HepG2 (cell line): Measurements from ENCODE around the gene SPCS2. TPM values are rescaled to one million over a fixed set of nuclear protein-coding genes. Genes with fewer than 3 reads are reported as not detected.
"Not testable (repeated sequence)": the region's sequence is repeated elsewhere in the genome, so short reads cannot be mapped to it uniquely, and the experiment has no call there.

ENCODE experiments used
- ATAC-seq: fragments of 200-7000 bp; cut with Tn5 transposase; 3 replicates; pipeline ENCODE4 v1.9.1; 2020; ENCODE audit warnings: mild to moderate bottlenecking, moderate library complexity
- BruUV-seq: library from RNA; stranded (reverse); fragments of 400-500 nt; replicated peaks from 2 replicates; lab custom pipeline; 2021; lab: Mats Ljungman, UMichigan
- CTCF ChIA-PET: fragments of 300-600 bp; formaldehyde crosslinking; extraction: SDS; loops from one replicate; lab custom pipeline; 2021; ENCODE audit warnings: low total read pairs, inconsistent platforms, low intra/inter-chr PET ratio; lab: Yijun Ruan, JAX
- POLR2A ChIA-PET: fragments of 350-600 bp; sonication (Branson Sonifier 250); formaldehyde crosslinking; loops from one replicate; lab custom pipeline; 2020; ENCODE audit warnings: antibody characterized with exemption, inconsistent platforms; lab: Yijun Ruan, JAX
- DNase-seq: peaks from one replicate; pipeline ENCODE4 v3.0.0-alpha.2; 2015; ENCODE audit warnings: low spot score
- FAIRE-seq: peaks from 3 replicates; lab custom pipeline; 2011; peaks lifted over from hg19 to GRCh38; lab: Jason Lieb, UNC
- H2AFZ ChIP-seq: one replicate; pipeline ENCODE4 v1.6.1; 2011; ENCODE audit warnings: low read length, inconsistent platforms
- H3K27ac ChIP-seq: fragments of 300-600 bp; 3 replicates; pipeline ENCODE4 v1.8.0; 2011; ENCODE audit warnings: mixed run types, mild to moderate bottlenecking, mixed read lengths, low read length, inconsistent platforms; ENCODE audit not compliant: insufficient read depth; ENCODE audit errors: extremely low read length
- H3K27me3 ChIP-seq, 2 experiments: fragments of 200-600 bp in 1 of 2; 2 replicates in 1 of 2; 3 replicates in 1 of 2; pipeline versions ENCODE4 v1.6.0 to v1.8.0; 2011; ENCODE audit warnings: low read length in 2 of 2, mild to moderate bottlenecking in 2 of 2, moderate library complexity in 2 of 2, inconsistent platforms in 1 of 2; ENCODE audit not compliant: insufficient read depth in 2 of 2, control insufficient read depth in 1 of 2
- H3K36me3 ChIP-seq, 2 experiments: fragments of 200-600 bp in 1 of 2; replicated peaks in 1 of 2; 2 replicates in 1 of 2; 3 replicates in 1 of 2; pipeline versions ENCODE4 v1.5.1 to v1.8.0; 2011; ENCODE audit warnings: low read length in 2 of 2, inconsistent platforms in 1 of 2; ENCODE audit not compliant: insufficient read depth in 2 of 2, control insufficient read depth in 1 of 2
- H3K4me1 ChIP-seq: 2 replicates; pipeline ENCODE4 v1.5.1; 2012; ENCODE audit warnings: low read length, inconsistent platforms; ENCODE audit not compliant: insufficient read depth
- H3K4me2 ChIP-seq: 2 replicates; pipeline ENCODE4 v1.6.0; 2011; ENCODE audit warnings: low read depth, low read length, inconsistent platforms
- H3K4me3 ChIP-seq, 3 experiments: fragments of 200-600 bp in 1 of 3; sonication (generic), shearing (Covaris generic) in 1 of 3; replicated peaks in 1 of 3; 2 replicates each; pipeline ENCODE4 v1.5.1; 2011 to 2016; ENCODE audit warnings: low read length in 3 of 3, inconsistent platforms in 2 of 3, low read depth in 2 of 3, mild to moderate bottlenecking in 2 of 3, control low read depth in 1 of 3, mixed read lengths in 1 of 3; ENCODE audit not compliant: insufficient read depth in 1 of 3
- H3K79me2 ChIP-seq: one replicate; pipeline ENCODE4 v1.6.1; 2011; ENCODE audit warnings: low read length, inconsistent platforms; ENCODE audit not compliant: insufficient read depth
- H3K9ac ChIP-seq: 2 replicates; pipeline ENCODE4 v1.6.0; 2011; ENCODE audit warnings: mild to moderate bottlenecking, low read depth, low read length, inconsistent platforms; ENCODE audit not compliant: insufficient read depth
- H3K9me3 ChIP-seq: 2 replicates; pipeline ENCODE4 v1.5.1; 2012; ENCODE audit warnings: mild to moderate bottlenecking, low read length
- H4K20me1 ChIP-seq: 2 replicates; pipeline ENCODE4 v1.6.0; 2011; ENCODE audit warnings: inconsistent platforms, mild to moderate bottlenecking, low read length, moderate library complexity; ENCODE audit not compliant: insufficient read depth
- AGO1 ChIP-seq: fragments of 200-400 bp; formaldehyde crosslinking; IDR thresholded peaks from 2 replicates; pipeline ENCODE4 v1.6.1; 2017; ENCODE audit warnings: mild to moderate bottlenecking, low read depth, low read length, moderate library complexity; ENCODE audit not compliant: poor library complexity, severe bottlenecking
- GMEB1 ChIP-seq: sonication (generic); formaldehyde crosslinking; IDR thresholded peaks from 2 replicates; pipeline ENCODE4 v1.5.1; 2020; ENCODE audit warnings: missing genetic modification reagents, mild to moderate bottlenecking, borderline replicate concordance
- MXD4 ChIP-seq: IDR thresholded peaks from 2 replicates; pipeline ENCODE4 v1.6.1; 2016; ENCODE audit warnings: mild to moderate bottlenecking, missing biosample characterization, missing genetic modification reagents
- NFYB ChIP-seq: sonication (generic); formaldehyde crosslinking; IDR thresholded peaks from 2 replicates; pipeline ENCODE4 v1.4.0; 2020; ENCODE audit warnings: missing genetic modification reagents
- PHF21A ChIP-seq: sonication (generic); formaldehyde crosslinking; IDR thresholded peaks from 2 replicates; pipeline ENCODE4 v1.5.0; 2020; ENCODE audit warnings: mild to moderate bottlenecking, missing genetic modification reagents
- RBFOX2 ChIP-seq: fragments of 200-400 bp; formaldehyde crosslinking; IDR thresholded peaks from 2 replicates; pipeline ENCODE4 v1.6.1; 2017; ENCODE audit warnings: low read depth, mild to moderate bottlenecking, low read length
- SALL2 ChIP-seq: sonication (generic); formaldehyde crosslinking; IDR thresholded peaks from 2 replicates; pipeline ENCODE4 v1.8.1; 2023; ENCODE audit warnings: mild to moderate bottlenecking, missing genetic modification reagents, inconsistent platforms
- ZFP36L2 ChIP-seq: sonication (generic); formaldehyde crosslinking; IDR thresholded peaks from 2 replicates; pipeline ENCODE4 v1.4.0; 2020; ENCODE audit warnings: missing genetic modification reagents
- ZFY ChIP-seq: sonication (generic); formaldehyde crosslinking; IDR thresholded peaks from 2 replicates; pipeline ENCODE4 v1.4.0; 2020; ENCODE audit warnings: missing genetic modification reagents
- ZNF263 ChIP-seq: sonication (generic); formaldehyde crosslinking; IDR thresholded peaks from 2 replicates; pipeline ENCODE4 v1.4.0; 2020; ENCODE audit warnings: missing genetic modification reagents
- ZNF275 ChIP-seq: sonication (generic); formaldehyde crosslinking; IDR thresholded peaks from 2 replicates; pipeline ENCODE4 v1.8.0; 2022; ENCODE audit warnings: missing genetic modification reagents, mild to moderate bottlenecking, inconsistent platforms, borderline replicate concordance
- ZNF513 ChIP-seq: sonication (generic); formaldehyde crosslinking; conservative IDR thresholded peaks from 2 replicates; pipeline ENCODE4 v1.5.0; 2020; ENCODE audit warnings: missing genetic modification reagents
- ZNF550 ChIP-seq: sonication (generic); formaldehyde crosslinking; IDR thresholded peaks from 2 replicates; pipeline ENCODE4 v1.4.0; 2020; ENCODE audit warnings: mild to moderate bottlenecking, missing genetic modification reagents, borderline replicate concordance
- ZSCAN31 ChIP-seq: sonication (generic); formaldehyde crosslinking; IDR thresholded peaks from 2 replicates; pipeline ENCODE4 v1.5.0; 2020; ENCODE audit warnings: low read depth, mild to moderate bottlenecking, missing genetic modification reagents
- WGBS: methylation state at CpG from one replicate; pipeline ENCODE4 v1.1.6; 2017; ENCODE audit warnings: low lambda C conversion rate; 5-methylcytosine and 5-hydroxymethylcytosine counted together
- in situ Hi-C: cut with HindIII; loops from 2 replicates; pipeline ENCODE4 v1.10.0; 2017; ENCODE audit warnings: low pct_unique_long_range_greater_than_20kb; ENCODE audit not compliant: extremely low pct_ligation_motif_present
- intact Hi-C: fragments of 100-400 bp; cut with micrococcal nuclease; formaldehyde crosslinking; loops from one replicate; pipeline ENCODE4 v1.10.0; 2022; ENCODE audit not compliant: unreplicated experiment
- polyA plus RNA-seq, 8 experiments: library from polyadenylated mRNA; depleted of rRNA in 3 of 8; stranded (reverse) in 7 of 8; unstranded in 1 of 8; fragments of >200 nt; fragmentation: Illumina TruSeq in 4 of 8; extraction: Trizol in 4 of 8; gene quantifications; 2 replicates each; pipeline versions ENCODE4 v1.2.1 to v1.2.3, GENCODE V29; 2011 to 2016; ENCODE audit warnings: low read depth in 4 of 8, missing spikeins in 1 of 8, mixed read lengths in 1 of 8; ENCODE audit not compliant: insufficient read depth in 1 of 8
- total RNA-seq, 5 experiments: library from RNA; depleted of rRNA; stranded (reverse); fragments of >200 nt; fragmentation: Illumina TruSeq; extraction: Trizol; gene quantifications; 2 replicates each; pipeline ENCODE4 v1.2.3, GENCODE V29; 2016; ENCODE audit warnings: low read depth in 1 of 5

Gene SPCS2
- total and polyA plus RNA-seq, 2 of the 13 experiments (the other 11 are each of a cell fraction or from before 2014, with no cell fraction given): 87.3 to 142 TPM

GRCh38 chr11:74990150-74990549 is 41.1 kb downstream of the SPCS2 start:
- CTCF ChIA-PET: not testable (repeated sequence)
- POLR2A ChIA-PET: interaction anchor here (1.8 kb wide), 1 partner anchor 39 kb away, joined by 7 read pairs; no protein-coding TSS in a partner anchor

GRCh38 chr11:74990941-74991340 is 41.9 kb downstream of the SPCS2 start:
- ATAC-seq (peak; percentile 50), FAIRE-seq (peak; percentile 81), DNase-seq (peak; percentile 73)
- Histone ChIP-seq H3K4me3 (no peak overlapping the region), H3K36me3 (peaks cover 3 to 14% of the 10 kb centered on the region in 2 experiments; a peak in 3 of 5 replicates), H3K9me3 (no peaks in the 10 kb centered on the region), H3K27me3 (no peaks in the 10 kb centered on the region), H4K20me1 (no peaks in the 10 kb centered on the region), H3K9ac (no peak overlapping the region), H2AFZ (no peak overlapping the region), H3K4me1 (peaks cover 27% of the 10 kb centered on the region), H3K4me2 (peak overlapping the region; percentile 73), H3K79me2 (peaks cover 21% of the 10 kb centered on the region), H3K27ac (no peak overlapping the region)
- POLR2A ChIA-PET: no interaction called here
- in situ Hi-C loops (no loop called here), intact Hi-C loops (loop anchor here (1.0 kb wide), 1 partner anchor 11 kb away; no protein-coding TSS in a partner anchor)
- 13% methylated on average over 1 of the region's 1 CpG for WGBS
- CTCF ChIA-PET: no interaction called here
- BruUV-seq: no TSS peak
- TF ChIP-seq RBFOX2 (no peak), ZNF263 (CRISPR knock-in tag) (no peak), AGO1 (no peak), NFYB (CRISPR knock-in tag) (no peak), MXD4 (CRISPR knock-in tag) (0 out of 2 replicates have a peak, but pooled peaks have one; percentile 30), SALL2 (CRISPR knock-in tag) (no peak), ZNF513 (CRISPR knock-in tag) (no peak), GMEB1 (CRISPR knock-in tag) (no peak), ZFY (CRISPR knock-in tag) (peak; percentile 19; the same call in 1 of the 2 replicates), ZSCAN31 (no peak), ZFP36L2 (CRISPR knock-in tag) (no peak), ZNF275 (no peak), PHF21A (CRISPR knock-in tag) (peak; percentile 43; the same call in 1 of the 2 replicates), ZNF550 (CRISPR knock-in tag) (no peak)

More at GRCh38 chr11:74990150-74990549, 41.1 kb downstream of the SPCS2 start:
- H3K9ac ChIP-seq, H3K36me3 ChIP-seq, intact Hi-C loops, H3K27ac ChIP-seq, ATAC-seq, H2AFZ ChIP-seq, BruUV-seq, H4K20me1 ChIP-seq, H3K9me3 ChIP-seq, H3K27me3 ChIP-seq, DNase-seq, in situ Hi-C loops, FAIRE-seq: not testable (repeated sequence)
- H3K4me1 ChIP-seq: peaks cover 27% of the 10 kb centered on the region
- peak overlapping the region; percentile 73 for H3K4me2 ChIP-seq
- H3K4me3 ChIP-seq: peak overlapping the region in 2 of 3 experiments; percentile 78; a peak in 3 of 6 replicates
- peaks cover 21% of the 10 kb centered on the region for H3K79me2 ChIP-seq
- 82% methylated on average over 4 of the region's 4 CpGs for WGBS
